Karpas-422 (cell line): Measurements from ENCODE around the gene PHRF1. TPM values are rescaled to one million over a fixed set of nuclear protein-coding genes. Genes with fewer than 3 reads are reported as not detected.

Experiments used
- DNase-seq: peaks from one replicate; pipeline ENCODE4 v3.0.0-alpha.2; 2015
- H2AFZ ChIP-seq: fragments of 200-600 bp; sonication (generic); 2 replicates; pipeline ENCODE4 v1.6.1; 2014; ENCODE audit warnings: antibody characterized with exemption, low read length, mixed read lengths
- H3K27ac ChIP-seq: fragments of 200-600 bp; sonication (generic); 2 replicates; pipeline ENCODE4 v1.5.1; 2014; ENCODE audit warnings: mild to moderate bottlenecking, low read length, moderate library complexity
- H3K27me3 ChIP-seq: fragments of 200-600 bp; sonication (generic); 2 replicates; pipeline ENCODE4 v1.6.1; 2014; ENCODE audit warnings: low read length, mixed read lengths
- H3K36me3 ChIP-seq: fragments of 200-600 bp; sonication (generic); 2 replicates; pipeline ENCODE4 v1.6.1; 2014; ENCODE audit warnings: low read length, mixed read lengths; ENCODE audit not compliant: insufficient read depth
- H3K4me1 ChIP-seq: fragments of 200-600 bp; sonication (generic); 2 replicates; pipeline ENCODE4 v1.6.1; 2014; ENCODE audit warnings: mild to moderate bottlenecking, low read length, mixed read lengths
- H3K4me2 ChIP-seq: fragments of 200-600 bp; sonication (generic); 2 replicates; pipeline ENCODE4 v1.6.1; 2014; ENCODE audit warnings: low read length, low read depth, mild to moderate bottlenecking; ENCODE audit not compliant: poor library complexity, severe bottlenecking
- H3K4me3 ChIP-seq: fragments of 200-600 bp; sonication (generic); 2 replicates; pipeline ENCODE4 v1.5.1; 2014; ENCODE audit warnings: mild to moderate bottlenecking, antibody characterized with exemption, low read length, mixed read lengths
- H3K79me2 ChIP-seq: fragments of 200-600 bp; sonication (generic); 2 replicates; pipeline ENCODE4 v1.6.1; 2014; ENCODE audit warnings: mild to moderate bottlenecking, low read length, mixed read lengths
- H3K9ac ChIP-seq: fragments of 200-600 bp; sonication (generic); 2 replicates; pipeline ENCODE4 v1.6.0; 2014; ENCODE audit warnings: low read length
- H3K9me2 ChIP-seq: fragments of 200-600 bp; sonication (generic), shearing (Covaris generic); replicated peaks from 2 replicates; pipeline ENCODE4 v1.6.0; 2014; ENCODE audit warnings: mild to moderate bottlenecking, low read length, moderate library complexity; ENCODE audit not compliant: insufficient read depth
- H3K9me3 ChIP-seq: fragments of 300-700, 200-600 bp; sonication (generic); 2 replicates; pipeline ENCODE4 v1.6.1; 2014; ENCODE audit warnings: low read length, mixed read lengths
- H4K20me1 ChIP-seq: fragments of 200-600 bp; sonication (generic); 2 replicates; pipeline ENCODE4 v1.6.1; 2014; ENCODE audit warnings: mild to moderate bottlenecking, antibody characterized with exemption, low read length, low read depth; ENCODE audit not compliant: insufficient read depth
- total RNA-seq: library from RNA; depleted of rRNA; stranded (reverse); fragments of >200 nt; shearing (Covaris generic); gene quantifications from 2 replicates; pipeline ENCODE4 v1.2.3, GENCODE V29; 2014; ENCODE audit warnings: low replicate concordance

PHRF1 gene
- total RNA-seq, 1 experiment from 2014 or later: 8.7 TPM

DNA sequence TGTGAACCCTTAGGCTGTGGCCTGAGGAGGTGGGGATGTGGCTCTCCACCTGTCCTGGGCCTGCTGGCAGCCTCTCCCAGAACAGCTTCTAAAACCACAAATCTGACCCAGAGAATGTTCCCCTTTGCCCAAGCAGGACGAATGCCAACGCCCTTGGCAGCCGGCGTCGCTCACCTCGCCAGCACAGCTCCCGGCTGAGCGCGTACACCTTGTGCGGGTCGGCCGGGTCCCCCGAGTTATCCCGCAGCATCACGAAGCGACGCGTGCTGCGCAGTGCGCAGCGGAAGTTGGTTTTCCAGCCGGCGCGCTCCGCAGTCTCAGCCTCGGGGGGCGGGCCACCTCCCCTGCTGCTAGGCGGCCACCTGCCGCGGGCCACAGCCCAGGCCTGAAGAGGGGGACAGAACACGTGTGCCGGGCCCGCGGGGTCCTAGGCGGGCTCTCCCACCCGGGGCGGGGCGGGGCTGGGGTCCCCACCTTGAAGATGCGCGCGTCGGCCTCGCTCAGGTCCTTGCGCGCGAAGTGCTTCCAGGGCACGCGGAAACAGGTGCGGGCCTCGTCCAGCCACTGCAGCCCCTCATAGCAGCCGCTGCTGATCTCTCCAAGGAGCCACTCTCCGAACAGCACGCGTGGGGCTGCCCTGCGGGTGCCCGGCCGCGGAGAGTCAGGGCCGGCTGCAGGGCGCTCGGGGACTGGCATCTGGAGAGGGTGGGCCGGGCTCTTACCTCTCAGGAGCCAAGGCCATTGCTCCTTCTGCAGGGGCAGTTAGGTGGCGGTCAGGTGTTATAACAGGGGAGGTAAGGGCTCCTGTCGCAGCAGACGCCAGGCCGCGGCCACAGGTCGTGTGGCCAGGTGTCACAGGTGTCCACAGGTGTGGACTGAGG lies 38.6 kb downstream of the PHRF1 start:
- Histone ChIP-seq H3K27ac (peak overlapping the region; percentile 85; the same call in 1 of the 2 replicates), H4K20me1 (peaks cover 27% of the 10 kb centered on the region; the same call in 1 of the 2 replicates), H3K9ac (peak overlapping the region; percentile 79), H2AFZ (no peak overlapping the region), H3K4me3 (peak overlapping the region; percentile 92), H3K36me3 (no peaks in the 10 kb centered on the region; the same call in 1 of the 2 replicates), H3K4me1 (peaks cover 27% of the 10 kb centered on the region), H3K27me3 (no peaks in the 10 kb centered on the region), H3K9me2 (no peaks in the 10 kb centered on the region), H3K9me3 (no peaks in the 10 kb centered on the region), H3K79me2 (peaks cover 7% of the 10 kb centered on the region; the same call in 1 of the 2 replicates), H3K4me2 (peak overlapping the region; percentile 97)
- no peak for DNase-seq

DNA sequence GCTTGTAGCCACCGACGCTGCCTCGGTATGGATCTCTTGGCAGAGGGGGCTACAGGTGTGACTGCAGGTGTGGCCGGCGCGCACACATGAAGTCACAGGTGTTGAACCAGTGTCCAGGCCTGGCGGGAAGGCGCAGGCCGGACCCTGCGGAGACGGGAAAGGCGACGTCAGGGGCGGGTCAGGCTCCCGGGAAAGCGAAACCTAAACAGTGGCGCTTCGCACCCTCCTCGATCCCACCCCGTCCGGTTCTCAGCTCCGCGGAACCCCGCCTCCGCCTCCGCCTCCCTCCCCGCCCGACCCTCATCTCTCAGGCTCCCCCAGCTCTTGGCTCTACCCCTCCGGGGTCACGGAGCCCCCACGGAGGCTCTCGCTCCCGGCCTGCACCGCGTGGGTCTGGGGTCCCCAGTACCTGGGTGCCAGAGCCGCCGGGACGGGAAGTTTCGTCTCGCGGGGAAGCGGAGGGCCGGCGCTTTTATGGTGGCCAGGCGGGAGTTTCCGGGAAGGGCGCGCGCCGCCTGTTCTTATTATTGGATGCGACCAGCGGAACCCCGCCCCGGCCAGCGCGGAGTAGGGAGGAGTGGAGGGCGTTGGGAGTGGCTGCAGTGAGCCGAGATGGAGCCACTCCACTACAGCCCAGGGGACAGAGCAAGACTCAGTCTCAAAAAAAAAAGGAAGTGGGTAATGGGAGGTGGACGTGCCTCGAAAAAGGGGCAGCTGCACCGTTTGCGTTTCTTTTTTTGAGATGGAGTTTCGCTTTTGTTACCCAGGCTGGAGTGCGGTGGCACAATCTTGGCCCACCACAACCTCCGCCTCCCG lies 39.4 kb downstream of the PHRF1 start, which contains the start of gene IRF7:
Gene IRF7 (minus strand): TSS at position 447 of the 816 bp plus-strand sequence. CDS start 586 bp downstream, outside the sequence.
- peak within 1 kb of the TSS; percentile 85 for H3K27ac ChIP-seq
- H3K4me2 ChIP-seq: peak within 1 kb of the TSS; percentile 97
- peak; percentile 97 for DNase-seq
- H3K79me2 ChIP-seq: peaks cover 7% of the 10 kb centered on the region; the same call in 1 of the 2 replicates
- no peaks in the 10 kb centered on the region; the same call in 1 of the 2 replicates for H3K36me3 ChIP-seq
- H3K9me3 ChIP-seq: no peaks in the 10 kb centered on the region
- no peaks in the 10 kb centered on the region for H3K9me2 ChIP-seq
- peaks cover 27% of the 10 kb centered on the region for H3K4me1 ChIP-seq
- no peaks in the 10 kb centered on the region for H3K27me3 ChIP-seq
- H3K4me3 ChIP-seq: peak within 1 kb of the TSS; percentile 92
- H3K9ac ChIP-seq: peak within 1 kb of the TSS; percentile 79
- H4K20me1 ChIP-seq: peaks cover 27% of the 10 kb centered on the region; the same call in 1 of the 2 replicates
- H2AFZ ChIP-seq: no peak within 1 kb of the TSS

DNA sequence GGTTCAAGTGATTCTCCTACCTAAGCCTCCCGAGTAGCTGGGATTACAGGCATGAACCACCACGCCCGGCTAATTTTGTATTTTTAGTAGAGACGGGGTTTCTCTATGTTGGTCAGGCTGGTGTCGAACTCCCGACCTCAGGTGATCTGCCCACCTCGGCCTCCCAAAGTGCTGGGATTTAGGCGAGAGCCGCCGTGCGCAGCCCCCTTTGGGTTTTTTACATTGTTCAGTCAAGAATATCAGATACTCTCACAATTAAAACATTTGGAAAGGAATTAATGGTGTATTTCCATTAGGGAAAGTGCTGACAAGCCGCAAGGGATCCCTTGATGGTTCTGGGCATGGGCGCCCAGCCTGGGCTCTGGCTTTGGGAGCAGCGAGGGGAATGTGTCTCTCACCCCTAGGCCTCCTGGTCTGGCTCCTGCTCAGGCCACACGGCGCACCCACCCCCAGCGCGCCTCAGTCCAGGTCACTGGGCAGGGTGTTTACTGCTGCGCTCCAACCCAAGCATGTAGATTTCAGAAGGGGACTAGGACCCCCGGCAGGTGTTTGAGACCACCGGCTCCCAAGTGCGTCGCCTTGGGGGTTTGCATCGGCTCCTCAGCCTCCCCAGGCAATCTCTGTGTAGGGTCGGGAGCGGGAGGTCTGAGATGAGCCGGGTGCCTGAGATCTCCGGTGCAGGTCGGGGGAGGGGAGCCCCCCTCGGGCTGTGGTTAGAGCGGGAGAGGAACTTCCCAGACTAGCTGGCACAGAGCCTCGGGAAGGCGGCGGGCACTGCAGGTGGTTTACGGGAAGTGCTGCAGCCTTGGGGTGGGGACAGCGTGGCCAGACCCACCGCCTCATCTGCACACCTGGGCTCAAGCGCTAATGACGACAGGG lies 40.3 kb downstream of the PHRF1 start:
- Histone ChIP-seq H3K9me2 (no peaks in the 10 kb centered on the region), H3K4me1 (peaks cover 27% of the 10 kb centered on the region), H4K20me1 (peaks cover 27% of the 10 kb centered on the region; the same call in 1 of the 2 replicates), H3K9me3 (no peaks in the 10 kb centered on the region), H3K4me2 (peak overlapping the region; percentile 97), H2AFZ (no peak overlapping the region), H3K79me2 (peaks cover 7% of the 10 kb centered on the region; the same call in 1 of the 2 replicates), H3K27me3 (no peaks in the 10 kb centered on the region), H3K27ac (peak overlapping the region; percentile 85), H3K9ac (peak overlapping the region; percentile 56), H3K4me3 (peak overlapping the region; percentile 92), H3K36me3 (no peaks in the 10 kb centered on the region)
- DNase-seq: no peak

DNA sequence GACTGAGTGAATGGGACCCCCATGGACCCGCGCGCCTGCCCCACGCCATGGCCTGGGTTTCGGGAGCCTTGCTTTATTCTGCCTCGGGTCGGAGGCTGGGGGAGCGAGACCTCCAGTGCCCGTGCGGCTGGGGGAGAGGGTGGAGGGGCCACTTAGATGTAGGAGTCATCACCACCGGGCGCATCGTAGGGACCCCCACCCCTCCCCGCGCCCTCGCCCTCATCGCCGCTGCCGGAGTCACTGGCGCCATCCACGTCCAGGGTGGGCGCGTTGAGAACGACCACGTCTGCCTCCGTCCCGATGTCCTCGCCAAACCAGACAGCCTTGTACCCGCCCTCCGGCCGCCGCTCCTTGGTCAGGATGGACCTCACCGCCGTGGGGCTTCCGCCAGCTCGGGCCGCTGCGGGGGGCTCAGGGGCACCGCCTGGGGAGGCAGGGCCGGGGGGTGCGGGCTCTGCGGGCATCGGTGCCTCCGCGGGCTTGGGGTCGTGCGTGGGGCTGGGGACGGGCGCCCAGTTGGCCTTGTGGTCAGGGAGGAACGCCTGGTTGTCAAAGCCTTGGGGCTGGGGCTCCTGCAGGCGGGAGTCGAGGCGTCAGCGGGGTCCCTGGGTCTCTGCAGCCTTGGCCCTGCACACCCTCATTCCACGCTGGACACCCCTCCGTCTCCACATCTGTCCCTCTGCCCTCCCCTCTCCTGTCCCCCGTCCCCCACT lies 41.1 kb downstream of the PHRF1 start:
- Histone ChIP-seq H3K36me3 (no peaks in the 10 kb centered on the region), H3K27ac (no peak overlapping the region), H3K27me3 (no peaks in the 10 kb centered on the region), H4K20me1 (peaks cover 21% of the 10 kb centered on the region; the same call in 1 of the 2 replicates), H3K9me2 (no peaks in the 10 kb centered on the region), H3K4me3 (no peak overlapping the region), H3K9me3 (no peaks in the 10 kb centered on the region), H3K4me2 (no peak overlapping the region), H2AFZ (no peak overlapping the region), H3K79me2 (peaks cover 7% of the 10 kb centered on the region; the same call in 1 of the 2 replicates), H3K9ac (no peak overlapping the region), H3K4me1 (peaks cover 27% of the 10 kb centered on the region)
- no peak for DNase-seq

DNA sequence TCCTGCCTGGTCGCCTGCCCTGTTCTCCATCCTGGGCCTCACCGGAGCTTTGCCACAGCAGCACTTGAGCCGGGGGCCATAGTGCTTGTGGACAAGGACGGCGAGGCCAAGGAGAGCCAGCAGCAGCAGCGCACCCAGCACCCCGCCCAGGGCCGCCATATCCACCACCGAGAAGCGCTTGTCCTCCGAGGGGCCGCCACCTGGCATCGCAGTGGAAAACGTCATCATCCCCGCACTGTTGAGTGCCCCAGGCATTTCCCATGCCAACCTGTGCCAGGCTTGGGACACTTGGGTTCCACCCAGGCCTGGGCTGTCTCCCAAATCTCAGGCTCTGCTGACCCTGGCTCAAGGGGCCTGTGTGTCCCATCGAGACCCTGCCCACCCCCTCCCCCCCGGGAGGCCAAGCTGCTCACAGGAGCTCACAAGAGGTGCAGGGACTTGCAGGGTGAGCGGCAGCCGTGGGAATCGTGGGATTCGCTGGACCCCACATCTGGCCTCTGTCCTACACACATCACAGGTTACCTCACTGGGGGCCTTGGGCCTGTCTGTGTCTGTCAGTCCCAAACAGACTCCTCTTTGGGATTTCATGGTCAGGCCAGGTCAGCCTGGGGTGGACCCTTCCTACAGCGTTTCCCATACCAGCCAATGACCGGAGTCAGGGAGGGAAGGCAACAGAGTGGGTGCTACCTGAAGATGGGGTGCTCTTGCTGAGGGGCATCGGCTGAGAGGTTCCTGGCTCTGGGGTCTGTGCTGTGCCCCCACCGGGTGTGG lies 41.8 kb downstream of the PHRF1 start:
- Histone ChIP-seq H3K79me2 (peaks cover 7% of the 10 kb centered on the region; the same call in 1 of the 2 replicates), H3K4me3 (no peak overlapping the region), H3K9ac (no peak overlapping the region), H3K27me3 (no peaks in the 10 kb centered on the region), H3K4me2 (no peak overlapping the region), H3K9me3 (no peaks in the 10 kb centered on the region), H2AFZ (no peak overlapping the region), H3K9me2 (no peaks in the 10 kb centered on the region), H3K36me3 (no peaks in the 10 kb centered on the region), H3K27ac (no peak overlapping the region), H3K4me1 (peaks cover 27% of the 10 kb centered on the region), H4K20me1 (peaks cover 15% of the 10 kb centered on the region; the same call in 1 of the 2 replicates)
- no peak for DNase-seq

GRCh38 chr11:618856-619627 lies 42.8 kb downstream of the PHRF1 start:
- peaks cover 9% of the 10 kb centered on the region; the same call in 1 of the 2 replicates for H4K20me1 ChIP-seq
- peaks cover 22% of the 10 kb centered on the region for H3K4me1 ChIP-seq
- no peak for DNase-seq
- H3K79me2 ChIP-seq: peaks cover 7% of the 10 kb centered on the region; the same call in 1 of the 2 replicates
- H3K4me2 ChIP-seq: no peak overlapping the region
- no peak overlapping the region for H3K4me3 ChIP-seq
- H3K27me3 ChIP-seq: no peaks in the 10 kb centered on the region
- H3K9me3 ChIP-seq: no peaks in the 10 kb centered on the region
- no peaks in the 10 kb centered on the region for H3K9me2 ChIP-seq
- no peak overlapping the region for H3K27ac ChIP-seq
- no peak overlapping the region for H3K9ac ChIP-seq
- no peak overlapping the region for H2AFZ ChIP-seq
- no peaks in the 10 kb centered on the region for H3K36me3 ChIP-seq
